GM19372 (cell line): ENCODE data around the gene STAB1.

Source experiments
- ATAC-seq: cut with Tn5 transposase; IDR thresholded peaks from one replicate; pipeline ENCODE4 v1.9.1; 2021; ENCODE audit warnings: mild to moderate bottlenecking, low read depth, moderate library complexity; ENCODE audit not compliant: unreplicated experiment

The STAB1 gene

GRCh38 chr3:52502808-52503350 lies 7.7 kb downstream of the STAB1 start:
- ATAC-seq = no peak

- ATAC-seq = no peak
Observed at GRCh38 chr3:52503788-52504424, 8.8 kb downstream of the STAB1 start.

- ATAC-seq = no peak
Observed at GRCh38 chr3:52504977-52505376, 9.8 kb downstream of the STAB1 start.

- no peak for ATAC-seq
Observed at GRCh38 chr3:52506266-52506966, 11.3 kb downstream of the STAB1 start.

GRCh38 chr3:52507359-52507758 lies 12.2 kb downstream of the STAB1 start:
- no peak for ATAC-seq

- ATAC-seq = no peak
Observed at GRCh38 chr3:52509753-52510328, 14.7 kb downstream of the STAB1 start.

- no peak for ATAC-seq
Observed at GRCh38 chr3:52511509-52511908, 16.4 kb downstream of the STAB1 start.

GRCh38 chr3:52512105-52512504 lies 17.0 kb downstream of the STAB1 start:
- ATAC-seq = no peak

GRCh38 chr3:52512727-52513126 lies 17.6 kb downstream of the STAB1 start:
- no peak for ATAC-seq

GRCh38 chr3:52513281-52513680 lies 18.1 kb downstream of the STAB1 start:
- ATAC-seq = no peak

- no peak for ATAC-seq
Observed at GRCh38 chr3:52514576-52514975, 19.4 kb downstream of the STAB1 start.

GRCh38 chr3:52515192-52515591 lies 20.1 kb downstream of the STAB1 start:
- no peak for ATAC-seq

- ATAC-seq = no peak
Observed at GRCh38 chr3:52516509-52517195, 21.5 kb downstream of the STAB1 start.

GRCh38 chr3:52517796-52518722 lies 22.9 kb downstream of the STAB1 start:
- ATAC-seq = no peak

- ATAC-seq = no peak
Observed at GRCh38 chr3:52518723-52519444, 23.7 kb downstream of the STAB1 start.

GRCh38 chr3:52519445-52520140 lies 24.5 kb downstream of the STAB1 start:
- ATAC-seq = no peak

GRCh38 chr3:52520141-52520667 lies 25.1 kb downstream of the STAB1 start:
- no peak for ATAC-seq

- ATAC-seq = no peak
Observed at GRCh38 chr3:52520716-52521487, 25.8 kb downstream of the STAB1 start.
